ENCODE data around the gene RPL32.
"Not testable (repeated sequence)": the region's sequence is repeated elsewhere in the genome, so short reads cannot be mapped to it uniquely, and the experiment has no call there.

- TF ChIP-seq XRCC4 (IDR thresholded peaks at IDR 0.05; ENCODE audit: extremely low read depth, insufficient read depth, insufficient read length); ARID4B (CRISPR knock-in tag; IDR thresholded peaks at IDR 0.05); EZH2 (IDR thresholded peaks at IDR 0.05; ENCODE audit: borderline replicate concordance, low read depth, low read length); ELK1 (CRISPR knock-in tag; IDR thresholded peaks at IDR 0.05); TAF9B (IDR thresholded peaks at IDR 0.05; ENCODE audit: partially characterized antibody); CTCF (IDR thresholded peaks at IDR 0.05 in 2 of 3, conservative IDR thresholded peaks at IDR 0.05 in 1 of 3; ENCODE audit: insufficient read depth in 2 of 3, low read depth in 1 of 3, low read length in 3 of 3): not testable (repeated sequence)
Observed at GRCh38 chr3:12878758-12879157, 37.4 kb upstream of the RPL32 start.
